H9 (cell line): ENCODE data around the gene ST3GAL5. TPM values are rescaled to one million over a fixed set of nuclear protein-coding genes. Genes with fewer than 3 reads are reported as not detected.

Experiments
- DNase-seq: peaks from one replicate; pipeline ENCODE4 v3.0.0-alpha.2; 2017
- H2AFZ ChIP-seq: one replicate; pipeline ENCODE4 v1.6.1; 2013; ENCODE audit warnings: mild to moderate bottlenecking, low read length, control low read depth, moderate library complexity
- H2AK5ac ChIP-seq: 2 replicates; pipeline ENCODE4 v1.6.1; 2013; ENCODE audit warnings: low read length, control low read depth, mixed read lengths; ENCODE audit not compliant: insufficient read length
- H2BK120ac ChIP-seq: one replicate; pipeline ENCODE4 v1.6.1; 2013; ENCODE audit warnings: low read depth, mild to moderate bottlenecking, low read length, control low read depth, inconsistent platforms; ENCODE audit not compliant: poor library complexity, severe bottlenecking
- H2BK12ac ChIP-seq: 2 replicates; pipeline ENCODE4 v1.6.1; 2013; ENCODE audit warnings: low read length, control low read depth, mixed read lengths, low read depth; ENCODE audit not compliant: insufficient read length
- H2BK15ac ChIP-seq: 2 replicates; pipeline ENCODE4 v1.6.1; 2013; ENCODE audit warnings: low read depth, low read length, control low read depth
- H2BK20ac ChIP-seq: one replicate; pipeline ENCODE4 v1.6.1; 2013; ENCODE audit warnings: low read depth, mild to moderate bottlenecking, low read length, control low read depth, inconsistent platforms; ENCODE audit not compliant: poor library complexity, severe bottlenecking
- H2BK5ac ChIP-seq: 2 replicates; pipeline ENCODE4 v1.6.1; 2013; ENCODE audit warnings: low read length, control low read depth, mixed read lengths; ENCODE audit not compliant: insufficient read length
- H3K14ac ChIP-seq: 2 replicates; pipeline ENCODE4 v1.6.1; 2013; ENCODE audit warnings: low read length, control low read depth; ENCODE audit not compliant: insufficient read depth
- H3K18ac ChIP-seq: 2 replicates; pipeline ENCODE4 v1.6.1; 2013; ENCODE audit warnings: low read depth, mild to moderate bottlenecking, mixed read lengths, low read length, control low read depth; ENCODE audit not compliant: insufficient read length
- H3K23ac ChIP-seq: 2 replicates; pipeline ENCODE4 v1.6.1; 2013; ENCODE audit warnings: low read length, control low read depth, mixed read lengths, low read depth; ENCODE audit not compliant: insufficient read length
- H3K23me2 ChIP-seq: 2 replicates; pipeline ENCODE4 v1.6.1; 2013; ENCODE audit warnings: low read depth, mild to moderate bottlenecking, mixed read lengths, low read length, control low read depth; ENCODE audit not compliant: insufficient read length, poor library complexity, severe bottlenecking
- H3K27ac ChIP-seq: 2 replicates; pipeline ENCODE4 v1.5.1; 2013; ENCODE audit warnings: low read length, control low read depth, mixed read lengths, low read depth; ENCODE audit not compliant: insufficient read length
- H3K27me3 ChIP-seq: 2 replicates; pipeline ENCODE4 v1.6.1; 2013; ENCODE audit warnings: low read length, control low read depth, inconsistent platforms; ENCODE audit not compliant: insufficient read depth
- H3K4ac ChIP-seq: 2 replicates; pipeline ENCODE4 v1.6.1; 2013; ENCODE audit warnings: low read depth, mild to moderate bottlenecking, control low read depth, inconsistent platforms, low read length, moderate library complexity
- H3K4me1 ChIP-seq: 2 replicates; pipeline ENCODE4 v1.6.1; 2013; ENCODE audit warnings: low read length, control low read depth, inconsistent platforms; ENCODE audit not compliant: insufficient read depth
- H3K4me2 ChIP-seq: 2 replicates; pipeline ENCODE4 v1.6.1; 2013; ENCODE audit warnings: low read length, control low read depth, mixed read lengths; ENCODE audit not compliant: insufficient read length, insufficient read depth
- H3K56ac ChIP-seq: 2 replicates; pipeline ENCODE4 v1.6.1; 2013; ENCODE audit warnings: low read depth, mild to moderate bottlenecking, mixed read lengths, low read length, control low read depth; ENCODE audit not compliant: insufficient read length
- H3K79me1 ChIP-seq: 2 replicates; pipeline ENCODE4 v1.6.1; 2013; ENCODE audit warnings: low read depth, mild to moderate bottlenecking, moderate library complexity, low read length, control low read depth, inconsistent platforms; ENCODE audit not compliant: insufficient read depth, poor library complexity, severe bottlenecking
- H3K79me2 ChIP-seq: 2 replicates; pipeline ENCODE4 v1.6.1; 2013; ENCODE audit warnings: low read length, control low read depth, inconsistent platforms; ENCODE audit not compliant: insufficient read depth
- H3K9ac ChIP-seq: 2 replicates; pipeline ENCODE4 v1.6.1; 2013; ENCODE audit warnings: low read length, control low read depth, mixed read lengths; ENCODE audit not compliant: insufficient read length; ENCODE audit errors: extremely low read depth
- H3K9me3 ChIP-seq: one replicate; pipeline ENCODE4 v1.6.1; 2013; ENCODE audit warnings: low read depth, low read length, inconsistent platforms; ENCODE audit not compliant: control insufficient read depth
- H3T11ph ChIP-seq: one replicate; pipeline ENCODE4 v1.6.1; 2013; ENCODE audit warnings: mild to moderate bottlenecking, low read length, control low read depth, inconsistent platforms
- H4K20me1 ChIP-seq: one replicate; pipeline ENCODE4 v1.6.1; 2013; ENCODE audit not compliant: control insufficient read depth, insufficient read length, insufficient read depth
- H4K5ac ChIP-seq: 2 replicates; pipeline ENCODE4 v1.6.1; 2013; ENCODE audit warnings: low read depth, mild to moderate bottlenecking, mixed read lengths, low read length, control low read depth; ENCODE audit not compliant: insufficient read length
- H4K8ac ChIP-seq: replicated peaks from 2 replicates; pipeline ENCODE4 v1.6.1; 2013; ENCODE audit warnings: low read length, control low read depth, mixed read lengths, low read depth; ENCODE audit not compliant: insufficient read length
- H4K91ac ChIP-seq: 2 replicates; pipeline ENCODE4 v1.6.1; 2013; ENCODE audit warnings: low read depth, mild to moderate bottlenecking, moderate library complexity, mixed read lengths, low read length, control low read depth; ENCODE audit not compliant: insufficient read length
- H3K27ac Mint-ChIP-seq, 3 experiments: 2 replicates in 2 of 3; 3 replicates in 1 of 3; pipeline ENCODE4 v1.8.0; 2020 to 2021; ENCODE audit warnings: mixed read lengths in 3 of 3, mild to moderate bottlenecking in 1 of 3, moderate library complexity in 1 of 3
- H3K27me3 Mint-ChIP-seq: 2 replicates; pipeline ENCODE4 v1.8.0; 2021; ENCODE audit warnings: low read depth, mild to moderate bottlenecking, moderate library complexity, mixed read lengths
- H3K36me3 Mint-ChIP-seq, 3 experiments: 2 replicates in 2 of 3; 3 replicates in 1 of 3; pipeline ENCODE4 v1.8.0; 2020 to 2021; ENCODE audit warnings: low read depth in 3 of 3, mixed read lengths in 3 of 3; ENCODE audit not compliant: insufficient read depth in 1 of 3
- H3K4me1 Mint-ChIP-seq, 2 experiments: 2 replicates each; pipeline ENCODE4 v1.8.0; 2020; ENCODE audit warnings: mixed read lengths in 2 of 2
- H3K4me3 Mint-ChIP-seq, 2 experiments: 2 replicates in 1 of 2; 3 replicates in 1 of 2; pipeline ENCODE4 v1.8.0; 2020 to 2021; ENCODE audit warnings: mild to moderate bottlenecking in 2 of 2, mixed read lengths in 2 of 2, moderate library complexity in 1 of 2
- H3K9me3 Mint-ChIP-seq, 2 experiments: 2 replicates in 1 of 2; 3 replicates in 1 of 2; pipeline ENCODE4 v1.8.0; 2020; ENCODE audit warnings: mild to moderate bottlenecking in 2 of 2, mixed read lengths in 2 of 2, moderate library complexity in 1 of 2
- CTCF ChIP-seq: fragments of 200-600 bp; sonication (generic); conservative IDR thresholded peaks from 3 replicates; pipeline ENCODE4 v1.8.0; 2021; ENCODE audit warnings: antibody characterized with exemption, mild to moderate bottlenecking
- WGBS: extraction: QIAGEN DNeasy Blood & Tissue Kit; methylation state at CpG from one replicate; pipeline ENCODE4 v1.1.7; 2013; ENCODE audit warnings: missing lambda C conversion rate, low lambda C conversion rate, mixed read lengths; ENCODE audit not compliant: insufficient read length; ENCODE audit errors: extremely low coverage; 5-methylcytosine and 5-hydroxymethylcytosine counted together
- total RNA-seq: library from RNA; stranded (reverse); gene quantifications from 2 replicates; pipeline ENCODE4 v1.2.1, GENCODE V29; 2021

Gene ST3GAL5
- total RNA-seq, 1 experiment from 2014 or later = 3.3 TPM

- Histone ChIP-seq H2BK120ac (no peak overlapping the region), H2BK20ac (no peak overlapping the region), H2AK5ac (no peak overlapping the region), H3T11ph (no peak overlapping the region), H2BK15ac (no peak overlapping the region), H3K56ac (no peak overlapping the region), H3K79me1 (no peaks in the 10 kb centered on the region), H3K14ac (no peak overlapping the region), H3K23ac (no peak overlapping the region), H2AFZ (no peak overlapping the region), H3K79me2 (no peaks in the 10 kb centered on the region), H4K20me1 (no peaks in the 10 kb centered on the region), H4K5ac (no peak overlapping the region), H2BK12ac (no peak overlapping the region), H4K8ac (no peak overlapping the region), H3K27me3 (no peaks in the 10 kb centered on the region), H3K4me2 (no peak overlapping the region), H3K4ac (no peak overlapping the region), H3K9me3 (no peaks in the 10 kb centered on the region), H3K18ac (no peak overlapping the region), H3K4me1 (no peaks in the 10 kb centered on the region), H3K9ac (no peak overlapping the region), H4K91ac (no peak overlapping the region), H3K27ac (no peak overlapping the region), H3K23me2 (peaks cover 7% of the 10 kb centered on the region), H2BK5ac (no peak overlapping the region)
- TF ChIP-seq CTCF = no peak
- Mint-ChIP-seq H3K36me3 (no peaks in the 10 kb centered on the region), H3K9me3 (peaks cover 3 to 4% of the 10 kb centered on the region in 2 experiments; a peak in 4 of 5 replicates), H3K27me3 (peaks cover 18% of the 10 kb centered on the region), H3K4me1 (peaks cover 8 to 17% of the 10 kb centered on the region in 2 experiments), H3K4me3 (no peak overlapping the region), H3K27ac (no peak overlapping the region; a peak in 1 of 7 replicates)
- no peak for DNase-seq
- no CpG with 5 or more reads among the region's 9 CpGs for WGBS
Measured at GRCh38 chr2:85893428-85894258, 4.9 kb upstream of the ST3GAL5 start.
